ENCODE data around the gene RRAS2.

Gene RRAS2

GRCh38 chr11:14234446-14234845 is 124.5 kb downstream of the RRAS2 start:
- DNase-seq (ENCODE audit: low read depth), result no peak
- no peak overlapping the region for H3K4me3 ChIP-seq (ENCODE audit: low read depth, low read length)
- no peak for TF ChIP-seq CTCF (conservative IDR thresholded peaks at IDR 0.05; ENCODE audit: low read depth, low read length)

GRCh38 chr11:14232652-14233051 is 126.3 kb downstream of the RRAS2 start:
- peak; percentile 51 for TF ChIP-seq CTCF (conservative IDR thresholded peaks at IDR 0.05; ENCODE audit: low read depth, low read length)
- no peak for DNase-seq (ENCODE audit: low read depth)
- no peak overlapping the region for H3K4me3 ChIP-seq (ENCODE audit: low read depth, low read length)

GRCh38 chr11:14230407-14230806 is 128.6 kb downstream of the RRAS2 start:
- no peak overlapping the region for H3K4me3 ChIP-seq (ENCODE audit: low read depth, low read length)
- no peak for DNase-seq (ENCODE audit: low read depth)
- TF ChIP-seq CTCF (conservative IDR thresholded peaks at IDR 0.05; ENCODE audit: low read depth, low read length), result no peak

GRCh38 chr11:14229472-14229871 is 129.5 kb downstream of the RRAS2 start:
- no peak for TF ChIP-seq CTCF (conservative IDR thresholded peaks at IDR 0.05; ENCODE audit: low read depth, low read length)
- H3K4me3 ChIP-seq (ENCODE audit: low read depth, low read length), result no peak overlapping the region
- no peak for DNase-seq (ENCODE audit: low read depth)

- no peak for TF ChIP-seq CTCF (conservative IDR thresholded peaks at IDR 0.05; ENCODE audit: low read depth, low read length)
- no peak for DNase-seq (ENCODE audit: low read depth)
- H3K4me3 ChIP-seq (ENCODE audit: low read depth, low read length), result no peak overlapping the region
These were observed 130.6 kb downstream of the RRAS2 start for GRCh38 chr11:14228356-14228755.
